Osteocyte (in vitro differentiated cells): ENCODE results near the gene TMEM182. TPM values are rescaled to one million over a fixed set of nuclear protein-coding genes. Genes with fewer than 3 reads are reported as not detected.

ENCODE experiments used
- DNase-seq: peaks from one replicate; pipeline ENCODE4 v3.0.0; 2021; ENCODE audit warnings: mixed read lengths; ENCODE audit not compliant: unreplicated experiment; ENCODE audit errors: extremely low spot score
- H3K27ac Mint-ChIP-seq: one replicate; pipeline ENCODE4 v1.8.0; 2021; ENCODE audit warnings: mild to moderate bottlenecking, mixed read lengths; ENCODE audit not compliant: unreplicated experiment
- H3K27me3 Mint-ChIP-seq: one replicate; pipeline ENCODE4 v1.8.0; 2021; ENCODE audit warnings: mixed read lengths; ENCODE audit not compliant: unreplicated experiment
- H3K36me3 Mint-ChIP-seq: one replicate; pipeline ENCODE4 v1.8.0; 2021; ENCODE audit warnings: mixed read lengths; ENCODE audit not compliant: unreplicated experiment
- H3K4me1 Mint-ChIP-seq: one replicate; pipeline ENCODE4 v1.8.0; 2021; ENCODE audit warnings: mixed read lengths; ENCODE audit not compliant: unreplicated experiment
- H3K4me3 Mint-ChIP-seq: one replicate; pipeline ENCODE4 v1.8.0; 2021; ENCODE audit warnings: mild to moderate bottlenecking, moderate library complexity, mixed read lengths; ENCODE audit not compliant: unreplicated experiment
- H3K9me3 Mint-ChIP-seq: one replicate; pipeline ENCODE4 v1.8.0; 2021; ENCODE audit warnings: mixed read lengths; ENCODE audit not compliant: unreplicated experiment
- total RNA-seq: library from RNA; stranded (reverse); gene quantifications from 2 replicates; pipeline ENCODE4 v1.2.1, GENCODE V29; 2021
- TF ChIP-seq, protein P1 (sequence below): fragments of 200-600 bp; sonication (generic); IDR thresholded peaks from 2 replicates; pipeline ENCODE4 v1.5.0; 2021; ENCODE audit warnings: antibody characterized with exemption, mild to moderate bottlenecking, moderate library complexity

TMEM182 gene
- total RNA-seq, 1 donor from 2014 or later = 2.7 TPM

DNA sequence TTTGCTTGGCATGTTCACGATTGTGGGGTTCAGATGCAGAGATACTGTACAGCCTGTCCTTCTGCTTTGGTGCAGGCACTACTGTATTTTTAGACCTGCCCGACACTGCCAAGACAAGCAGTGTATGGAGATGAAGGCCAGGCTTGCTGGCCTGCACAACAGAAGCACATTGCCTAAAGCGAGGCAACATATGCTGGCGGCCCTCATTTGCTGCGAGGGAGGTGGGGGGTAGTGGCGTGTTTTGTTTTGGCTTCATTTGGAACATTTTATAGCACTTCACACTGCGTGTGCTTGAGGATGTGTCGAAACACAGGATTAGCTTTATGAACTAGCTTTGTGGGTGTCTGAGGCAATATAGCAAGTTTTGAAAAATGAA, 27.0 kb downstream of the TMEM182 start:
- Mint-ChIP-seq H3K36me3 (no peaks in the 10 kb centered on the region), H3K9me3 (no peaks in the 10 kb centered on the region)

DNA sequence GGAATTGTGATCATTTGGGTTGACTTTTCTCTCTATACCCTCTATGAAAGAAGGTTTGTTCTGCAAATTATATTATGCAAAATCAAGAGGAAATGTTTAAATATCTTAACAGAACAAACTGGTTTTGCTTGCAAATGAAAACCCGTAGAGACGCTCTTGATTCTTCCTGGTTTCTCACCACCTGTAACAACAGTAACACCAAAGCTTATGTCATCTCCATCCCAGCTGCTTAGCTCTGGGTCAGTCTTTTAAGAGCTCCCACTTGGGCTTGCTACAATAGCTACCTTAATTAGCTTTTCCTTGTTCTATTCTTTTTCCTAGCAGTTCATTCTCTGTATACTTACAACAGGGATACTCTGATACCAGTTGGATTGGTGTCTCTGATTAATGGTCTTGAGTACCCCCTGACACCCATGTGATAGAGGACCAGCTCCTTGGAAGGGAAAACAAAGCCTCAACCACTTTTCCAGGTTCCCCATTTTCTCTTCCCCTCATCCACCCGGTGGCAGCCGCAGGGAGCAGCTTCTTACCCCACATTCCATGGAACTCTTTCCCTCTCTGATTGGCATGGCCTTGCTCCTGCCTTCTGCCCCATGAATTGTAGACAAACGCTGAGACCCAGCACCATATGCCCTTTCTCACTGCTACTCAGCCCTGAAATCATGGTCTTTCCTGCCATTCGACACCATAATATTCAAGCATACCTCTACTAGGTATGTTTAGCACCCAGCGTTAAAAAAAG, 27.7 kb downstream of the TMEM182 start:
- H3K4me3 Mint-ChIP-seq = no peak overlapping the region
- no peaks in the 10 kb centered on the region for H3K36me3 Mint-ChIP-seq
- no peaks in the 10 kb centered on the region for H3K4me1 Mint-ChIP-seq
- H3K27me3 Mint-ChIP-seq = no peaks in the 10 kb centered on the region
- H3K27ac Mint-ChIP-seq = no peak overlapping the region
- peaks cover 3% of the 10 kb centered on the region for H3K9me3 Mint-ChIP-seq
- TF ChIP-seq, protein P1, sequence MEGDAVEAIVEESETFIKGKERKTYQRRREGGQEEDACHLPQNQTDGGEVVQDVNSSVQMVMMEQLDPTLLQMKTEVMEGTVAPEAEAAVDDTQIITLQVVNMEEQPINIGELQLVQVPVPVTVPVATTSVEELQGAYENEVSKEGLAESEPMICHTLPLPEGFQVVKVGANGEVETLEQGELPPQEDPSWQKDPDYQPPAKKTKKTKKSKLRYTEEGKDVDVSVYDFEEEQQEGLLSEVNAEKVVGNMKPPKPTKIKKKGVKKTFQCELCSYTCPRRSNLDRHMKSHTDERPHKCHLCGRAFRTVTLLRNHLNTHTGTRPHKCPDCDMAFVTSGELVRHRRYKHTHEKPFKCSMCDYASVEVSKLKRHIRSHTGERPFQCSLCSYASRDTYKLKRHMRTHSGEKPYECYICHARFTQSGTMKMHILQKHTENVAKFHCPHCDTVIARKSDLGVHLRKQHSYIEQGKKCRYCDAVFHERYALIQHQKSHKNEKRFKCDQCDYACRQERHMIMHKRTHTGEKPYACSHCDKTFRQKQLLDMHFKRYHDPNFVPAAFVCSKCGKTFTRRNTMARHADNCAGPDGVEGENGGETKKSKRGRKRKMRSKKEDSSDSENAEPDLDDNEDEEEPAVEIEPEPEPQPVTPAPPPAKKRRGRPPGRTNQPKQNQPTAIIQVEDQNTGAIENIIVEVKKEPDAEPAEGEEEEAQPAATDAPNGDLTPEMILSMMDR = no peak
- DNase-seq = no peak

More for the DNA sequence above, 27.0 kb downstream of the TMEM182 start:
- TF ChIP-seq, protein P1 = no peak
- no peaks in the 10 kb centered on the region for H3K27me3 Mint-ChIP-seq
- no peak overlapping the region for H3K4me3 Mint-ChIP-seq
- H3K27ac Mint-ChIP-seq = no peak overlapping the region
- H3K4me1 Mint-ChIP-seq = no peaks in the 10 kb centered on the region
- no peak for DNase-seq

DNA sequence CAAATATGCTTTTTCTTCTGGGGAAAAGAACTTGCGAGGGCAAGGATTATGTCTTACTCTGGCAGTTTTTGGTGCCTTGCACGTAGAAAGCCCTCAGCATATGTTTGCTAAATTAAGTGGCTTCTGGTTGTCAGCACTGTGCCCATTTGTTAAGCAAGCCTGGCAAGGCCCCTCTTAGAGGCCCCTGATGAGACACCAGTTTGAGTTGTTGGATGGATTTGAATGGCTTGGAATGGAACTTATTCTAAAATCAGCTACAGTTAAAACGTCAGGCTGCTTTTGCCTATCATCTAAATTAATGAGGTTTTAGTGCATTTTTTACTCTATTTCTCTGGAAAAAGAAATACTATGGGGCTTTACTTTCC, 28.2 kb downstream of the TMEM182 start:
- DNase-seq = no peak
- H3K27ac Mint-ChIP-seq = no peak overlapping the region

DNA sequence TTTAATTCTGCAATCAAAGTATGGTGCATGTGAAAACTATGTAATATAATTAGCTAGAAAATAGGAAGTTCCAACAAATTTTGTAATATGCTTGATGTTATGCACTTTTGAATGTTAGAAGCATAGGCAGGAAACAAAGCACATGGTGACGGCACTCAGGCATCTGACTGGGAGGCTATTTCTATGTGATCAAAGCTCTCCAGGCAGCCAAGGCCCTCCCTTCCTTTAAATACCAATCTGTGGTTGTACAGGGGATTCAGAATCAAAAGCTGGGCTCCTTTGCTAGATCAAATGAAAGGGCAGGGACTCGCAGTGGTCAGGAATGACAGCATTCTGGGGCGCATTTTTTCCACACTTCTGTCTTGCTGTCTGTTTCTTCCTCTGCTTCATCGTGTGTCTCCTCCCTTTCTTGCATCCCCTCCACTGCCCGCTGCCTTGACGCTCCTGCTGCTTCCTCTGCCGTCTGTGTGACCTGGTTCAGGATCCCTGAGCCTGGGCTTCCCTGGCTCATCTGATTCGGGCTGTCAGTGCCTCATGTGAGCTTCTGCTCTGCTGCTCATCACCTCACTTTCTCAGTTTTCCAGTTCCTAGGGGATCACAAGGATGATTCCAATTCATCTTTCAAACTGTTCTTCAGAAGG, 30.9 kb downstream of the TMEM182 start:
- peaks cover 7% of the 10 kb centered on the region for H3K9me3 Mint-ChIP-seq

More for the DNA sequence above, 28.2 kb downstream of the TMEM182 start:
- no peaks in the 10 kb centered on the region for H3K4me1 Mint-ChIP-seq
- H3K4me3 Mint-ChIP-seq = no peak overlapping the region
- H3K9me3 Mint-ChIP-seq = peaks cover 7% of the 10 kb centered on the region
- no peaks in the 10 kb centered on the region for H3K27me3 Mint-ChIP-seq
- TF ChIP-seq, protein P1 = no peak
- H3K36me3 Mint-ChIP-seq = no peaks in the 10 kb centered on the region

DNA sequence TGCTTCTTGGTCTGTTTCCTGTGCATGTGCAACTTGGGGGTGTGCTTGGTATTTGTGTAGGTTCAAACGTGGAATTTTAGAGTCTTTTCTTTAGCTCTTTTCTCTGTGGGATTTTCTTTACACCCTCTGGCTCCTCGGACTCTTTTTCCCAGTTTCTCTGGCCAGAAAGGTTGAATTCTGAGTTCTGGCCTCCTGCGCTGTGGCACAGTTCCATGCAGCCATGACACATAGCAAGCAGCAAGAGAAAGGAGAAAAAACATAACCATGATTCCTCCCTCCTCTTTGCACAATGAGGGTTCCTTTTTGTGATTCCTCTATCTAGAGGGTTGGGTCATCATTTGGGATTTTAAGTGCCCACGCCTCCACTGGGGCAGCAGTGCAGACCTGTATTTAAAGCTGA, 33.8 kb downstream of the TMEM182 start:
- H3K9me3 Mint-ChIP-seq = peaks cover 19% of the 10 kb centered on the region
- TF ChIP-seq, protein P1 = no peak
- no peak overlapping the region for H3K27ac Mint-ChIP-seq
- no peak for DNase-seq
- no peaks in the 10 kb centered on the region for H3K27me3 Mint-ChIP-seq
- peaks cover 13% of the 10 kb centered on the region for H3K36me3 Mint-ChIP-seq
- H3K4me1 Mint-ChIP-seq = no peaks in the 10 kb centered on the region
- no peak overlapping the region for H3K4me3 Mint-ChIP-seq

More for the DNA sequence above, 30.9 kb downstream of the TMEM182 start:
- no peaks in the 10 kb centered on the region for H3K4me1 Mint-ChIP-seq
- no peak overlapping the region for H3K27ac Mint-ChIP-seq
- TF ChIP-seq, protein P1 = no peak
- no peak for DNase-seq
- no peaks in the 10 kb centered on the region for H3K27me3 Mint-ChIP-seq
- H3K4me3 Mint-ChIP-seq = no peak overlapping the region
- H3K36me3 Mint-ChIP-seq = no peaks in the 10 kb centered on the region
